Neural progenitor cell (in vitro differentiated cells): ENCODE measurements around the gene ZNF576. TPM values are rescaled to one million over a fixed set of nuclear protein-coding genes. Genes with fewer than 3 reads are reported as not detected.
A peak's percentile ranks its signal among the peaks of the same experiment; 100 is the strongest.

Experiments used
- DNase-seq: peaks from one replicate; pipeline ENCODE4 v3.0.0-alpha.2; 2016; ENCODE audit warnings: low spot score
- H2AFZ ChIP-seq: fragments of 200-600 bp; sonication (generic); replicated peaks from 2 replicates; pipeline ENCODE4 v1.6.1; 2016; ENCODE audit warnings: antibody characterized with exemption
- H3F3A ChIP-seq: fragments of 200-600 bp; sonication (generic); 2 replicates; pipeline ENCODE4 v1.6.1; 2016; ENCODE audit warnings: antibody characterized with exemption, low read depth
- H3K27ac ChIP-seq: fragments of 200-600 bp; sonication (generic); 2 replicates; pipeline ENCODE4 v1.5.1; 2016; ENCODE audit warnings: mild to moderate bottlenecking
- H3K27me3 ChIP-seq: fragments of 200-600 bp; sonication (generic); 2 replicates; pipeline ENCODE4 v1.6.1; 2016; ENCODE audit warnings: mild to moderate bottlenecking, moderate library complexity
- H3K36me3 ChIP-seq: fragments of 200-600 bp; sonication (generic); 2 replicates; pipeline ENCODE4 v1.5.1; 2016
- H3K4me1 ChIP-seq: fragments of 200-600 bp; sonication (generic); 2 replicates; pipeline ENCODE4 v1.6.1; 2016; ENCODE audit warnings: mixed run types
- H3K4me2 ChIP-seq: fragments of 200-600 bp; sonication (generic); 2 replicates; pipeline ENCODE4 v1.6.1; 2016
- H3K4me3 ChIP-seq: fragments of 200-600 bp; sonication (generic); 2 replicates; pipeline ENCODE4 v1.5.1; 2016
- H3K79me2 ChIP-seq: fragments of 200-600 bp; sonication (generic); 2 replicates; pipeline ENCODE4 v1.6.1; 2016; ENCODE audit warnings: low read depth
- H3K9ac ChIP-seq: fragments of 200-600 bp; sonication (generic); 2 replicates; pipeline ENCODE4 v1.6.1; 2016
- H3K9me3 ChIP-seq: fragments of 200-600 bp; sonication (generic); 2 replicates; pipeline ENCODE4 v1.5.1; 2016; ENCODE audit warnings: low read depth
- H4K20me1 ChIP-seq: fragments of 200-600 bp; sonication (generic); 2 replicates; pipeline ENCODE4 v1.6.1; 2016; ENCODE audit warnings: low read depth
- H3K27ac Mint-ChIP-seq: 3 replicates; pipeline ENCODE4 v1.8.0; 2021; ENCODE audit warnings: mixed read lengths
- H3K27me3 Mint-ChIP-seq: 2 replicates; pipeline ENCODE4 v1.8.0; 2022; ENCODE audit warnings: low read depth, mild to moderate bottlenecking, inconsistent platforms, moderate library complexity, mixed read lengths; ENCODE audit not compliant: insufficient read depth
- H3K36me3 Mint-ChIP-seq: 3 replicates; pipeline ENCODE4 v1.8.0; 2021; ENCODE audit warnings: mixed read lengths
- H3K4me1 Mint-ChIP-seq: 3 replicates; pipeline ENCODE4 v1.8.0; 2021; ENCODE audit warnings: mixed read lengths
- H3K4me3 Mint-ChIP-seq: 3 replicates; pipeline ENCODE4 v1.8.0; 2021; ENCODE audit warnings: mild to moderate bottlenecking, moderate library complexity, mixed read lengths
- H3K9me3 Mint-ChIP-seq: 3 replicates; pipeline ENCODE4 v1.8.0; 2020; ENCODE audit warnings: mixed read lengths
- CTCF ChIP-seq: fragments of 200-600 bp; sonication (generic); IDR thresholded peaks from 2 replicates; pipeline ENCODE4 v1.5.1; 2017; ENCODE audit warnings: antibody characterized with exemption, mild to moderate bottlenecking
- EZH2 ChIP-seq: fragments of 200-600 bp; sonication (generic); IDR thresholded peaks from 2 replicates; pipeline ENCODE4 v1.6.1; 2017; ENCODE audit warnings: antibody characterized with exemption, mild to moderate bottlenecking, moderate library complexity
- EZH2phosphoT487 ChIP-seq: fragments of 200-600 bp; sonication (generic); IDR thresholded peaks from 2 replicates; pipeline ENCODE4 v1.6.1; 2017; ENCODE audit warnings: antibody characterized with exemption
- total RNA-seq: library from RNA; depleted of rRNA; stranded (reverse); fragments of >200 nt; gene quantifications from 2 replicates; pipeline ENCODE4 v1.2.3, GENCODE V29; 2015; ENCODE audit warnings: low replicate concordance

Gene ZNF576
- total RNA-seq, 1 donor from 2014 or later = 6.8 TPM

GRCh38 chr19:43561139-43561970, 35.0 kb upstream of the ZNF576 start:
- Mint-ChIP-seq H3K9me3 (no peaks in the 10 kb centered on the region), H3K36me3 (peaks cover 22% of the 10 kb centered on the region), H3K27me3 (no peaks in the 10 kb centered on the region), H3K27ac (no peak overlapping the region), H3K4me3 (peak overlapping the region; percentile 7), H3K4me1 (no peaks in the 10 kb centered on the region)
- H3K4me1 ChIP-seq = no peaks in the 10 kb centered on the region
- H3K9me3 ChIP-seq = no peaks in the 10 kb centered on the region
- DNase-seq = no peak
- H3K27ac ChIP-seq = no peak overlapping the region
- H3F3A ChIP-seq = no peaks in the 10 kb centered on the region
- H3K9ac ChIP-seq = no peak overlapping the region
- H3K27me3 ChIP-seq = no peaks in the 10 kb centered on the region
- H3K36me3 ChIP-seq = no peaks in the 10 kb centered on the region
- H3K79me2 ChIP-seq = no peaks in the 10 kb centered on the region
- H4K20me1 ChIP-seq = no peaks in the 10 kb centered on the region
- H3K4me2 ChIP-seq = no peak overlapping the region
- TF ChIP-seq CTCF (no peak), EZH2 (no peak), EZH2phosphoT487 (no peak)
- H2AFZ ChIP-seq = no peak overlapping the region
- H3K4me3 ChIP-seq = no peak overlapping the region

GRCh38 chr19:43562226-43562697, 34.1 kb upstream of the ZNF576 start:
- no peaks in the 10 kb centered on the region for H3K27me3 Mint-ChIP-seq

GRCh38 chr19:43562698-43563241, 33.6 kb upstream of the ZNF576 start:
- peaks cover 21% of the 10 kb centered on the region for H3K36me3 Mint-ChIP-seq
- H3K4me3 Mint-ChIP-seq = no peak overlapping the region
- Histone ChIP-seq H3K27ac (no peak overlapping the region), H3K4me3 (no peak overlapping the region), H3K4me2 (no peak overlapping the region), H4K20me1 (no peaks in the 10 kb centered on the region), H3K9ac (no peak overlapping the region), H3K79me2 (no peaks in the 10 kb centered on the region), H3K4me1 (no peaks in the 10 kb centered on the region), H3K27me3 (no peaks in the 10 kb centered on the region), H3K36me3 (no peaks in the 10 kb centered on the region), H3K9me3 (no peaks in the 10 kb centered on the region), H3F3A (no peaks in the 10 kb centered on the region), H2AFZ (no peak overlapping the region)
- no peaks in the 10 kb centered on the region for H3K4me1 Mint-ChIP-seq
- no peaks in the 10 kb centered on the region for H3K9me3 Mint-ChIP-seq
- DNase-seq = no peak
- no peak overlapping the region for H3K27ac Mint-ChIP-seq
- TF ChIP-seq EZH2phosphoT487 (no peak), EZH2 (no peak), CTCF (no peak)
- no peaks in the 10 kb centered on the region for H3K27me3 Mint-ChIP-seq

More at GRCh38 chr19:43562226-43562697, 34.1 kb upstream of the ZNF576 start:
- no peaks in the 10 kb centered on the region for H4K20me1 ChIP-seq
- no peak overlapping the region for H3K4me3 ChIP-seq
- H3K27me3 ChIP-seq = no peaks in the 10 kb centered on the region
- Mint-ChIP-seq H3K4me3 (no peak overlapping the region), H3K27ac (no peak overlapping the region), H3K9me3 (no peaks in the 10 kb centered on the region), H3K36me3 (peaks cover 21% of the 10 kb centered on the region), H3K4me1 (no peaks in the 10 kb centered on the region)
- no peak overlapping the region for H3K27ac ChIP-seq
- H3K79me2 ChIP-seq = no peaks in the 10 kb centered on the region
- no peak overlapping the region for H3K9ac ChIP-seq
- TF ChIP-seq EZH2phosphoT487 (no peak), CTCF (no peak), EZH2 (no peak)
- no peak overlapping the region for H3K4me2 ChIP-seq
- H3K36me3 ChIP-seq = no peaks in the 10 kb centered on the region
- no peak overlapping the region for H2AFZ ChIP-seq
- H3K4me1 ChIP-seq = no peaks in the 10 kb centered on the region
- no peak for DNase-seq
- H3F3A ChIP-seq = no peaks in the 10 kb centered on the region
- no peaks in the 10 kb centered on the region for H3K9me3 ChIP-seq
